Measurements from ENCODE around the gene BCKDK.

Gene BCKDK

DNA sequence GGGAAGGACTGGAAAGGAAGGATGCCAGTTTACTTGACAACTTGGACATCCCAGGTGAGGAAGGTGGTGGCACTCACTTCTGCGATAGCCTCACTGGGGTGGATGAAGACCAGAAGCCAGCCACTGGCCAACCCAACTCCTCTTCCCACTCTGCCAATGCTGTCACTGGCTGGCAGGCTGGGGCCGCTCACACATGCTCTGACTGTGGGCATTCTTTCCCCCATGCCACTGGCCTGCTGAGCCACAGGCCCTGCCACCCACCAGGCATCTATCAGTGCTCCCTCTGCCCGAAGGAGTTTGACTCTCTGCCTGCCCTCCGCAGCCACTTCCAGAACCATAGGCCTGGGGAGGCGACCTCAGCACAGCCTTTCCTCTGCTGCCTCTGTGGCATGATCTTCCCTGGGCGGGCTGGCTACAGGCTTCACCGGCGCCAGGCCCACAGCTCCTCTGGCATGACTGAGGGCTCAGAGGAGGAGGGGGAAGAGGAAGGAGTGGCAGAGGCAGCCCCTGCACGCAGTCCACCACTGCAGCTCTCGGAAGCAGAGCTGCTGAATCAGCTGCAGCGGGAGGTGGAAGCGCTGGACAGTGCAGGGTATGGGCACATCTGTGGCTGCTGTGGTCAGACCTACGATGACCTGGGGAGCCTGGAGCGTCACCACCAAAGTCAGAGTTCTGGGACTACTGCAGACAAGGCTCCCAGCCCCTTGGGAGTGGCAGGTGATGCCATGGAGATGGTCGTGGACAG, 29.4 kb upstream of the BCKDK start:
- peaks cover 28% of the 10 kb centered on the region for H3K36me3 ChIP-seq (replicated peaks)
- no peak overlapping the region for H3K27ac ChIP-seq
- no peaks in the 10 kb centered on the region for H3K27me3 ChIP-seq (replicated peaks)
- no peak overlapping the region for H3K4me3 ChIP-seq (ENCODE audit: low read depth, low read length)
- TF ChIP-seq CTCF (IDR thresholded peaks at IDR 0.05; ENCODE audit: low read depth, low read length, missing control alignments), result no peak
- in situ Hi-C loops (cut with HindIII; ENCODE audit: low pct_ligation_motif_present, low sequenced_read_pairs), result no loop called here
- DNase-seq, result no peak

- Histone ChIP-seq H3K4me3 (ENCODE audit: low read depth, low read length) (no peak overlapping the region), H3K36me3 (replicated peaks) (peaks cover 28% of the 10 kb centered on the region), H3K27ac (no peak overlapping the region), H3K27me3 (replicated peaks) (no peaks in the 10 kb centered on the region)
- TF ChIP-seq CTCF (IDR thresholded peaks at IDR 0.05; ENCODE audit: low read depth, low read length, missing control alignments), result no peak
- in situ Hi-C loops (cut with HindIII; ENCODE audit: low pct_ligation_motif_present, low sequenced_read_pairs), result no loop called here
- DNase-seq, result no peak
Measured at GRCh38 chr16:31079342-31079944, 28.7 kb upstream of the BCKDK start.

DNA sequence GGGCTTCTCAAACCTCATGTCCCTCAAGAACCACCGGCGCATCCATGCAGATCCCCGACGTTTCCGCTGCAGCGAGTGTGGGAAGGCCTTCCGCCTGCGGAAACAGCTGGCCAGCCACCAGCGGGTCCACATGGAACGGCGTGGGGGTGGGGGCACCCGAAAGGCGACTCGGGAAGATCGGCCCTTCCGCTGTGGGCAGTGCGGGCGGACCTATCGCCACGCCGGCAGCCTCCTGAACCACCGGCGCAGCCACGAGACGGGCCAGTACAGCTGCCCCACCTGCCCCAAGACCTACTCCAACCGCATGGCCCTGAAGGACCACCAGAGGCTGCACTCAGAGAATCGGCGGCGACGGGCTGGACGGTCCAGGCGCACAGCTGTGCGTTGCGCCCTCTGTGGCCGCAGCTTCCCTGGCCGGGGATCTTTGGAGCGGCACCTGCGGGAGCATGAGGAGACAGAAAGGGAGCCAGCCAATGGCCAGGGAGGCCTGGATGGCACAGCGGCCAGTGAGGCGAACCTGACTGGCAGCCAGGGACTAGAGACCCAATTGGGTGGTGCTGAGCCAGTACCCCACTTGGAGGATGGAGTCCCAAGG, 28.1 kb upstream of the BCKDK start:
- no peak for DNase-seq
- no peak for TF ChIP-seq CTCF (IDR thresholded peaks at IDR 0.05; ENCODE audit: low read depth, low read length, missing control alignments)
- H3K36me3 ChIP-seq (replicated peaks), result peaks cover 28% of the 10 kb centered on the region
- H3K27ac ChIP-seq, result no peak overlapping the region
- H3K4me3 ChIP-seq (ENCODE audit: low read depth, low read length), result no peak overlapping the region
- in situ Hi-C loops (cut with HindIII; ENCODE audit: low pct_ligation_motif_present, low sequenced_read_pairs), result no loop called here
- no peaks in the 10 kb centered on the region for H3K27me3 ChIP-seq (replicated peaks)

DNA sequence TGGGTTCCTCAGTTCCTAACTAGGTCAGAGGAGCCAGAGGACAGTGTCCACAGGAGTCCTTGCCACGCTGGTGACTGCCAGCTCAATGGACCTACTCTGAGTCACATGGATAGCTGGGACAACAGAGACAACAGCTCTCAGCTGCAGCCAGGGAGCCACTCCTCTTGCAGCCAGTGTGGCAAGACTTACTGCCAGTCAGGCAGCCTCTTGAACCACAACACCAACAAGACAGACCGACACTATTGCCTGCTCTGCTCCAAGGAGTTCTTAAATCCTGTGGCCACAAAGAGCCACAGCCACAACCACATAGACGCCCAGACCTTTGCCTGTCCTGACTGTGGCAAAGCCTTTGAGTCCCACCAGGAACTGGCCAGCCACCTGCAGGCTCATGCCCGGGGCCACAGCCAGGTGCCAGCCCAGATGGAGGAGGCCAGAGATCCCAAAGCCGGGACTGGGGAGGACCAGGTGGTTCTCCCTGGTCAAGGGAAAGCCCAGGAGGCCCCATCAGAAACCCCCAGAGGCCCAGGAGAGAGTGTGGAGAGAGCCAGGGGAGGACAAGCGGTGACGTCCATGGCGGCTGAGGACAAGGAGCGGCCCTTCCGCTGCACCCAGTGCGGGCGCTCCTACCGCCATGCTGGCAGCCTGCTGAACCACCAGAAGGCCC, 27.3 kb upstream of the BCKDK start:
- in situ Hi-C loops (cut with HindIII; ENCODE audit: low pct_ligation_motif_present, low sequenced_read_pairs), result no loop called here
- Histone ChIP-seq H3K27me3 (replicated peaks) (no peaks in the 10 kb centered on the region), H3K4me3 (ENCODE audit: low read depth, low read length) (no peak overlapping the region), H3K27ac (no peak overlapping the region), H3K36me3 (replicated peaks) (peaks cover 28% of the 10 kb centered on the region)
- no peak for TF ChIP-seq CTCF (IDR thresholded peaks at IDR 0.05; ENCODE audit: low read depth, low read length, missing control alignments)
- DNase-seq, result no peak

GRCh38 chr16:31081428-31082351, 26.5 kb upstream of the BCKDK start:
- Histone ChIP-seq H3K27me3 (replicated peaks) (no peaks in the 10 kb centered on the region), H3K27ac (no peak overlapping the region), H3K4me3 (ENCODE audit: low read depth, low read length) (no peak overlapping the region), H3K36me3 (replicated peaks) (peaks cover 28% of the 10 kb centered on the region)
- no peak for DNase-seq
- no peak for TF ChIP-seq CTCF (IDR thresholded peaks at IDR 0.05; ENCODE audit: low read depth, low read length, missing control alignments)
- in situ Hi-C loops (cut with HindIII; ENCODE audit: low pct_ligation_motif_present, low sequenced_read_pairs), result no loop called here
